GM12872 (cell line): Measurements from ENCODE around the gene C20orf204.

Experiments
- TF ChIP-seq, protein P1 (sequence below): IDR thresholded peaks from 3 replicates; pipeline ENCODE4 v1.5.1; 2011; ENCODE audit warnings: low read depth, mild to moderate bottlenecking, low read length, moderate library complexity; ENCODE audit not compliant: insufficient read depth

C20orf204 gene

DNA sequence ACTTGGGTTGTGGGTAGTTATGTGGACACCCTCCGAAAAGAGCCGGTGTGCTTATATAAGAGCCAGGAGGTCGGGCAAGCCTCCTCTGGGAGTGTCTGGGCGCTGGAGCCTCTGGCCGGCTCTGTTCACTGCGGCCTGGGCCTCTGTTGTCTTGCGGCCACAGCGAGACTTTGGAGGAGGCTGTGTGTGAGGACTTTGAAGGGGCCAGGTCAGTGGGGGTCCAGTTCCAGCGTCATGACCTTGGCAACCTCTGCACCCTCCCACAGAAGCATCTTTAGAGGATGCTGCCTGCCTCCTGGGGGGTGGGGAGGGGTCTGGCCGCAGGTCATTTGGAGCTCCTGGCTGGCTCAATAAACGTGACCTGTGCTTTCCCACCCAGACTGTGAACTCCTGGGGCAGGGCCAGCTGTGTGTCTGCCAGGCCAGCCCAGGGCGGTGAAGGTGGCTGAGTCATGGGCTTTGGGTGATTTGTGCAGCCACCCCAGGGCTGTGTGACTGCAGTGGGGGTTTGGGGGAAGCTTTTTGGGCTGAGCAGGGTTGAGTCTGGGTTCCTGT is 28.2 kb downstream of the C20orf204 start:
- TF ChIP-seq, protein P1, sequence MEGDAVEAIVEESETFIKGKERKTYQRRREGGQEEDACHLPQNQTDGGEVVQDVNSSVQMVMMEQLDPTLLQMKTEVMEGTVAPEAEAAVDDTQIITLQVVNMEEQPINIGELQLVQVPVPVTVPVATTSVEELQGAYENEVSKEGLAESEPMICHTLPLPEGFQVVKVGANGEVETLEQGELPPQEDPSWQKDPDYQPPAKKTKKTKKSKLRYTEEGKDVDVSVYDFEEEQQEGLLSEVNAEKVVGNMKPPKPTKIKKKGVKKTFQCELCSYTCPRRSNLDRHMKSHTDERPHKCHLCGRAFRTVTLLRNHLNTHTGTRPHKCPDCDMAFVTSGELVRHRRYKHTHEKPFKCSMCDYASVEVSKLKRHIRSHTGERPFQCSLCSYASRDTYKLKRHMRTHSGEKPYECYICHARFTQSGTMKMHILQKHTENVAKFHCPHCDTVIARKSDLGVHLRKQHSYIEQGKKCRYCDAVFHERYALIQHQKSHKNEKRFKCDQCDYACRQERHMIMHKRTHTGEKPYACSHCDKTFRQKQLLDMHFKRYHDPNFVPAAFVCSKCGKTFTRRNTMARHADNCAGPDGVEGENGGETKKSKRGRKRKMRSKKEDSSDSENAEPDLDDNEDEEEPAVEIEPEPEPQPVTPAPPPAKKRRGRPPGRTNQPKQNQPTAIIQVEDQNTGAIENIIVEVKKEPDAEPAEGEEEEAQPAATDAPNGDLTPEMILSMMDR = no peak

DNA sequence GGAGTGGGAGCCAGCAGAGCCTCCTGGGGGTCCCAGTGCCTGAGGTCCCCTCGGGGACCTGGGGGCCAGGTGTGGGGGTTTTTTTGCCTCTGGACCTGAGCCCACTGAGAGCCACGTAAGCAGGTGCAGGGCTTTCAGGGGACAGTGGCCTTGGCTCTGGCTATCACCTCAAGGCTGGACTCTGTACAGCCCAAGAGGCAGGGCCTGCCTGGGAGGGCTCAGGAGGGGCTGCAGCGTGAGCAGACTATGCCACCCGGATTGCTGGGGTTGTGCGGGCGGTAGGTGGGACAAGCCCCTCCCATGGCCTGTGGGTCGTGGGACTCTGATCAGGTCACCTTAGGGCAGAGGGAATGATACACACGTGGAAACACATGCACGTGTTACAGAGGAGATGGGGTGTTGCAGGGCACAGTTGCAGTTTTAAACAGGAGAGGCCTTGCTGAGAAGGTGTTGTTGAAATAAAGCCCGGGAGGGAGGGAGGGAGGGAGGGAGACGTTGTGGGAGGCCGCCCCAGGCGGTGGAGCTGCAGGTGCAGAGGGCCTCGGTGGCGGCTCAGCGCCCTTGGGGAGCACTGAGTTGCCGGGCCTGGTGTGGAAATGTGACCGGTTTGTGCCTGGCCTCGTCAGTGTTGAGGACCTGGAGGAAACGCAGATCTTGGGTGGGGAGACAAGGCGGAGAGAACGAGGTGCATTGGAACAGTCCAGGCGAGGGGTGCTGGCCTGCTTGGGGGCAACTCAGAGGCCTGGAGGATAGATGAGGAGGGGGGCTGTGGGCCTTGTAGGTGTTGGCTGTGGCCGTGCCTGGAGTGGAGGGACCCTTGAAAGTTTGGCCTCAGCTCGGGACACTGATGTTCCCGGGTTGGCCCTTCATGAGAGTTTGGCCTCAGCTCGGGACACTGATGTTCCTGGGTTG is 29.3 kb downstream of the C20orf204 start:
- TF ChIP-seq, protein P1 = no peak

DNA sequence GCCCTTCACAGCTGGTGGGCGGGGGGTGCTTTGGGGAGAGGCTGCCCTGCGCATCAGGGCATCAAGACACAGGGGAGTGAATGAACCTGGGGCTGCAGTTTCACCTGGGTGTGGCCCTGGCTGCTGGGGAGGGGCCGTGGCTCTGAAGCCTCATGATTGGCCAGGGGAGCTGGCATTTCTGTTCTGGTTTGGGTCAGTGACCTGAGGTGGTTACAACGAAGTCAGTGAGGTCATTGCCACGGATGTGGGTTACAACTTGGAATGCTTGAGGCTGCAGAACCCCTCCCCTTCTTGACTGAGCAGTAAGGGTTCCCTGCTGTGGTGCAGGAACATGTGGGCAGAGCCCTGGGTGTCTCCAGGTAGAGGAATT is 30.0 kb downstream of the C20orf204 start:
- TF ChIP-seq, protein P1 = no peak

DNA sequence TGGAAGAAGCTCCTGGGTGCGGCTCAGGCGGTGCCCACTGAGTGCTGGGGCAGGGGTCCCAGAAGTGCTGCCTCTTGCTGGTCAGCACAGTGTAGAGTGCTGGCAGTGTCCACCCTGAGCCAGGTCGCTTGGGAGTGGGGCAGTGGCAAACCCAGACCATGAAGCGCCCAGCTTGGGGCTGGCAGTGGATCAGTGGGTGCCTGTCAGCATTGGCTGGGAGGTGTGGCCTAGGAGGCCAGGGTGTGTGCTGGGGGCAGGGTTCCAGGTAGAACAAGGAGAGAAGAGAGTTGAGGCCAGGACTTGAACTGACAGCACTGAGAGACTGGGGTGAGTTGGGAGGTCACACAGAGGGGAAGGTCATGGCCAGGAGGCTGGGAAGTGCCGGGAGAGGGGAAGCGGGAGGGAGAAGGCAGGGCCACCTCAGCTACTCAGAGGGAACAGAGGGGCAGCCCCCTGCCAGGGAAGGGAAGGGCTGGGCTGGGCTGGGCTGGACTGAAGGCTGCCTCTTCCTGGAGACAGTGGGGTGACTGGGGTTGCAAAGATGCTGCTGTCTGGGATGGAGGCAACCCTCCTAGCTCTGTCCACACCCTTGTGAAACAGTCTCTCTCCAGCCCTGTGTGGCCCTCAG is 31.1 kb downstream of the C20orf204 start:
- TF ChIP-seq, protein P1 = no peak

DNA sequence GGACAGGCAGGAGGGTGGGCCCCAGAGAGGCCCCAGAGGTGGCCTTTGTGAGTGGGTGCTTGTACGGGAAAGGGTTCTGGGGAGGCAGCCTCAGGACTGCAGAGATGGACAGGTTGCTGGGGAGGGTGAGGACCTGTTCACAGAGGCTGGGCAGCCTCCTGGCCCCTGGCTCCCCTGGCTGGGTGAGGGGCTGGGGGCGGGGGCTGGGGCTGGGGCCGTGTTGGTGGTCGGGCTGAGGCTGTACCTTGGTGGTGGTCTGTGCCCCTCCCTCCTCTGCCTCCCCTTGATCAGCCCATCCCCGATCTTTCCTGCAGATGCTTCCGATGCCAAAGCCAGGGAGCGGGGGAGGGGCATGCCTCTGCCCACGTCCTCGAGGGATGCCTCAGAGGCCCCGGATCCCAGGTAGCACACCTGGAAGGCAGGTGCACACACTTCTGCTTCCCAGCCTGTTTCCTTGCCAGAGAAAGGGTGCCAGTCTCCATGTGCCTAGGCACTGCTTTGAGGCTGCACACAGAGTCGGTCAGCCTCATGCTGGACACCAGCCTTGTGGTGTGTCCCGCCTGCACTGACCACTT is 31.8 kb downstream of the C20orf204 start:
- TF ChIP-seq, protein P1 = no peak

DNA sequence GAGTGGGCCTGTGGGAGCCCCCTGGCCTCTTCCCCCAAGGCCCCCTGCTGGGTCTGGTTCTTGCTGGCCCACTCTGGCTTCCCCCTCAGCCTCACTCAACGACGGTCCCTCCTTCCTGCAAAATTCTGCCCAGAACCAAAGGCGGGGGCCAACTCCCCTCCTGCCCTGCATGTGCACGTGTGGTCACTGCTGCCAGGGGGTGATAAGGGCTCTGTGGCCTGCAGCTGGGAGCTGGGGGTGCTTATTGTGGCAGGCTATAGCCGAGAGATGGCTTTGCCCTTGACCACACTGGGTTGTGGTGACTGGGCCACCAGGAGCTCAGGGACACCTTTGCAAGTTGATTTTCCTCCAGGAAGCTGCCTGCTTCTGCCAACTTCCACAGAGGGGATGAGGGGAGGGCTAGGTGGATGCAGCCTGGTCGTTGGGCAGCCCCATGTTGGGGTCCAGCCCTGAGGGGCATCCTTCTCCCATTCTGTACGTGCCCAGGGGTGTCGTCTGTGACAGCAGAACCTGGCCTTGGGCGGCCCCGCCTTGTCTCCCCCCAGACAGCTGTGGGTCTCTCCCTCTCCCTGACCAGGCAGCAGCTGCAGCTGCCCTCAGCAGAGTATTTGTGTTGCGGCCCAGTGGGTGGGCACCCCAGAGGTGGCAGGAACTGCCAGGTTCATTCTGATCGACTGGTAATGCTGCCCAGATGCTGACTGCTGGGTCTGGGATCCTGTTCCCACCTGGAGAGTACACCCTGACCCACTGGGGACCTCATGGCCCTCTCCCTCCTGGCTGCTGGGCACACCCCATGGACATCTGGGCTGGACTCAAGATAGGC is 32.6 kb downstream of the C20orf204 start:
- TF ChIP-seq, protein P1 = no peak

DNA sequence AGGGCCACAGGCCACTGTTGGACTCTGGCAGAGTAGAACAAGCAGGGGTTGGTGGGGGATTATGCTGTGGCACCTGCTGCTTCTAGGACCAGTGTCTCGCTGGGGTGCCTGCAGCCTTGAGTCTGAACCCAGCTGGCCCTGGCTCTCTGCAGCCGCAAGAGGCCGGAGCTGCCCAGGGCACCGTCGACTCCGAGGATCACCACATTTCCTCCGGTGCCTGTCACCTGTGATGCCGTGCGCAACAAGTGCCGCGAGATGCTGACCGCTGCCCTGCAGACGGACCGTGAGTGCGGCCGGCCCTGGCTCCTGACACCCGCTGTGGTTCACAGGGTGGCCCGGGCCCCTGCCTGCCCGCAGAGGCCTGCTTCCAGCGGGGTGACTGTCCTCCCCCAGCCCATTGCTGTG is 33.2 kb downstream of the C20orf204 start:
- TF ChIP-seq, protein P1 = no peak
